NCI-H2227 (cell line): ENCODE data around the gene CRY2.

Source experiments
- DNase-seq: peaks from one replicate; lab custom pipeline; 2025; ENCODE audit not compliant: unreplicated experiment; lab: John Stamatoyannopoulos, UW

The CRY2 gene

DNA sequence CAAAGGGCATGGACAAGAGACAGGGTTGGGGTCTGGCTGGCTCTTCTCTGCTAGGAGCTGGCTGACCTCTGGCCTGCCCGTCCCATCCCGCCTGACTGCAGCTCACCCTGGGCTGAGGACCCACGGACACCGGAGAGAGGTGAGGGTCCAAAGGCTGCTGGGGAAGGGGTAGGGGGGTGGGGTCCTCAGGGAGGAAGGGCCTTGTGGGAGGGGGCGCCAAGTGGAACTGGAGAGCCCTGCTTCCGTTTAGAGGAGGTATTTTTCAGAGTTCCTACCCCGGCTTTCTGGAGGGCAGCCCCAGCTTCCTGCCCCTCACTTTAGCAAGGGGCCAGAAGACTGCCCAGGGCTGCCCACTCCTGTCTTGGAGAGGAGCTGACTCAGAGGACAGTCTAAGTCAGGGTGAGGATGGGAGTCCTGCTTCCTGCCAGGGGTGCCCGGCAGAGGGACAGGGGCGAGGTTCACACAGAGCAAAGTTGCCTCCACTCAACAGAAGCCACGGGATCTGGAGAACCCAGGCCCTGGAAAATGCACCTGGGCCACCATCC is 82.3 kb downstream of the CRY2 start:
- DNase-seq = no peak

DNA sequence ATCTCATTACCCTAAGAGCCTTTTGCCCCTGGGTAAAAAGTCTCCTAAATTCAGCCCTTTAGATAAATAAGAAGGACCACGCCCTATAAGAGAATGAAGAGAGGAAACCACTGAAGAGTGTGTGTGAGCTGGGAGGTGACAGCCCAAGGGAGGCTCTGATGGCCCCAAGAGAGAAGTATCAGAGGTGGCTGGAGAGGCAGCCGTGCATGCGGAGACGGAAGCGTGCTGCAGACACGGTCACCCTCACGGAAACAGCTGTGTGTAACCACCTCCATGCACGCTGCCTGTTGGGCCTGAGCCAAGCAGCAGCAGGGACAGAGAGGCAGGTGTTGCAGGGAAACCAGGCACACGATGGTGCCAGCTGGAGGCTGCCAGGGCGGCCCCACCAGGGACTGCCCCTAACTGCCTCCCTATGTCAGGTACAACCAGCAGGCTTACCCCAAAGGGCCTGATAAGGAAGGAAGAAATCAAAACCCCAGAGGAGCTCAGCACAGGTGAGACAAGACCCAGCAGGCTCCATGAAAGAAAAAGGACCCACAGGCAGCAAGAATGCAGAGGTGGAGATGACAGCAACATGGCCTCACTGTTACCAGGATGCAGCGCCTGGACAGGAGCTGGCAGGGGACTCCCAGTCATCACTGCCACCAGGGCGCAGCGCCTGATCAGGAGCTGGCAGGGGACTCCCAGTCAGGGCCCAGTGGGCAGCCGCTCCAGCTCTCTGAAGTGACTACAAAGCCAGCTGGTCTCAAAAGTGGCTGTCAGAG is 82.9 kb downstream of the CRY2 start:
- DNase-seq = no peak

DNA sequence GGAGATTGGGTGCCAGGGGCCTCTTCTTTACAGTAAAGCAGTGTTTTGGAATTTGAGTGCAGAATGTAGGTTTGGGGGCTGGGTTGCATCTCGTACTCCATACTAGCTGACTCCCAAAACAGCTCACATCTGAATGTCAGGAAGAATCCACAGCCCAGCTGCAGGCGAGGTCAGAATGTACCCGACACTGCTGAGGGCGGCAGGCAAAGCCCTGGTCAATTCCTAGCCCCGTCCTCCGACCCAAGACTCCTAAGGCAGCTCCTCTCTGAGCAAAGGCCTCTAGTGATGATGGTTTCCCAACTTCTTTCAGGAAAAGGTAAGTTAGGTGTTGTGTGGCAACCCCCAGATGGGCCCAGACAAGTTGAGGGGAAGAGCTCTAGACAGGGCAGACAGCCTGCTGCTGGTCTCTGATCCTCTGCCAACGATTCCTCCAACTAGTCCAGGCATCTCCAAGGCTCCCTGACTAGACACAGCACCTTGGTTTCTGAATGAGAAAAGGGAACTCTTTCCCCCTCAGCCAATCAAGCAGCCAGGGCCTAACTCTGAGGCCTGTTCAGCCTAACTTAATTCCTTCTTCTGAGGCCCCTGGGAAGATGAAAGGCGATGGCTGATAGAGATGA is 83.8 kb downstream of the CRY2 start:
- no peak for DNase-seq

DNA sequence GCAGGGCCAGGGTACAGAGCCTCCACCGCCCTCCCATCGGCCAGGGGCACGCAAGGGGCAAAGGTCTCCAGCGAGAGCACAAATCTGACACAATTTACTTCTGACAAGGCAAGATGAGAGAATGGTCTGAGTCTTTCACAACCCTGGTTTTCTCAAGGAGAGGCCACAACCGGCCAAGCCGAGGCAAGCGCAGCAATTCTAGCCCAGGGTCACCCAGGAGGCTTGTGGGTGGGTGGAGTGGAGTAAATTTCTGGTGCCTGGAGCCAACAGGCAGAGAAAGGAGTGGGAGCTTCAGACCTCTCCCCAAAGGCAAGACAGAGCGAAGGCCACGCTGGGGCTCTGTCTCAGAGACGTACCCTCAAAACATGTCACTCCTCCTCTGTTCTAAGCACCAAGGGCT is 84.5 kb downstream of the CRY2 start:
- no peak for DNase-seq

DNA sequence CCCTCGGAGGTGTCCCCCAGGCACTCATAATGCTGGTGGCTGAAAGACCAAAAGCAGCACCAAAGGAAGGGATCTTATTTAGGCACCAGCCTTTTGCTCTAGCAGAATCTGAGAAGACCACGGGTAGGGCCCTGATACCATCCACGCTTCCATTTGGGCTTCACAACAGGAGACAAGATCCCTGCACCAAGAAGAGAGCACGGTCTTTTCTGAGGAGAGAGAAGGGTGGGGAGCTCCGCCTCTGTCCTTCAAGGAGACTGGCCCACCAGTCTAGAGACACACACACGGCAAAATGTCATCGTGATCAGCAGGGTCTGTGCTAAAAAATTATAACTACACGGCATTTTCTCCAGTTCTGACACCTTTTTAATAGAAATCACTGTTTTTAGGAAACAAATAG is 84.9 kb downstream of the CRY2 start:
- DNase-seq = no peak
